Astrocyte (in vitro differentiated cells and primary cell): ENCODE results near the gene KCTD12. TPM values are rescaled to one million over a fixed set of nuclear protein-coding genes. Genes with fewer than 3 reads are reported as not detected.

Experiments used
- DNase-seq: peaks from one replicate; pipeline ENCODE4 v3.0.0-alpha.2; 2010; ENCODE audit warnings: low read depth
- FAIRE-seq: peaks from 2 replicates; lab custom pipeline; 2011; peaks lifted over from hg19 to GRCh38; lab: Jason Lieb, UNC
- H2AFZ ChIP-seq: 2 replicates; pipeline ENCODE4 v1.6.0; 2012; ENCODE audit warnings: low read depth, low read length, inconsistent platforms
- H3K27ac ChIP-seq: 2 replicates; pipeline ENCODE4 v1.5.1; 2011; ENCODE audit warnings: low read depth, low read length, inconsistent platforms
- H3K27me3 ChIP-seq: 2 replicates; pipeline ENCODE4 v1.6.0; 2011; ENCODE audit warnings: low read length, inconsistent platforms; ENCODE audit not compliant: insufficient read depth
- H3K36me3 ChIP-seq: 2 replicates; pipeline ENCODE4 v1.5.1; 2011; ENCODE audit warnings: low read length, inconsistent platforms; ENCODE audit not compliant: insufficient read depth
- H3K4me1 ChIP-seq: 2 replicates; pipeline ENCODE4 v1.5.1; 2011; ENCODE audit warnings: low read length, inconsistent platforms; ENCODE audit not compliant: insufficient read depth
- H3K4me2 ChIP-seq: 2 replicates; pipeline ENCODE4 v1.6.0; 2012; ENCODE audit warnings: low read length, inconsistent platforms
- H3K4me3 ChIP-seq: 2 replicates; pipeline ENCODE4 v1.5.1; 2011; ENCODE audit warnings: low read depth, mild to moderate bottlenecking, low read length, inconsistent platforms; ENCODE audit not compliant: insufficient read depth
- H3K79me2 ChIP-seq: 2 replicates; pipeline ENCODE4 v1.6.0; 2012; ENCODE audit warnings: mild to moderate bottlenecking, low read length, inconsistent platforms; ENCODE audit not compliant: insufficient read depth
- H3K9ac ChIP-seq: 2 replicates; pipeline ENCODE4 v1.6.0; 2012; ENCODE audit warnings: mild to moderate bottlenecking, low read length, inconsistent platforms
- H3K9me3 ChIP-seq: 2 replicates; pipeline ENCODE4 v1.5.1; 2012; ENCODE audit warnings: low read depth, mild to moderate bottlenecking, low read length, inconsistent platforms; ENCODE audit not compliant: insufficient read depth
- H4K20me1 ChIP-seq: 2 replicates; pipeline ENCODE4 v1.6.0; 2012; ENCODE audit warnings: low read length, inconsistent platforms; ENCODE audit not compliant: insufficient read depth
- H3K27ac Mint-ChIP-seq: one replicate; pipeline ENCODE4 v1.8.0; 2021; ENCODE audit warnings: mild to moderate bottlenecking, mixed read lengths; ENCODE audit not compliant: unreplicated experiment
- H3K27me3 Mint-ChIP-seq: one replicate; pipeline ENCODE4 v1.8.0; 2021; ENCODE audit warnings: low read depth, mixed read lengths; ENCODE audit not compliant: unreplicated experiment
- H3K36me3 Mint-ChIP-seq: one replicate; pipeline ENCODE4 v1.8.0; 2021; ENCODE audit warnings: low read depth, mixed read lengths; ENCODE audit not compliant: unreplicated experiment
- H3K4me1 Mint-ChIP-seq: one replicate; pipeline ENCODE4 v1.8.0; 2021; ENCODE audit warnings: low read depth, mixed read lengths; ENCODE audit not compliant: unreplicated experiment
- H3K4me3 Mint-ChIP-seq: one replicate; pipeline ENCODE4 v1.8.0; 2021; ENCODE audit warnings: mild to moderate bottlenecking, moderate library complexity, mixed read lengths; ENCODE audit not compliant: unreplicated experiment
- H3K9me3 Mint-ChIP-seq: one replicate; pipeline ENCODE4 v1.8.0; 2021; ENCODE audit warnings: mild to moderate bottlenecking, mixed read lengths; ENCODE audit not compliant: unreplicated experiment
- CTCF ChIP-seq: IDR thresholded peaks from 2 replicates; pipeline ENCODE4 v1.5.1; 2011; ENCODE audit warnings: low read depth, mild to moderate bottlenecking, inconsistent platforms, low read length, moderate library complexity; ENCODE audit not compliant: insufficient read depth
- EZH2 ChIP-seq: IDR thresholded peaks from 2 replicates; pipeline ENCODE4 v1.6.1; 2012; ENCODE audit warnings: mild to moderate bottlenecking, low read length, inconsistent platforms; ENCODE audit not compliant: insufficient read depth
- total RNA-seq: library from RNA; stranded (reverse); gene quantifications from 2 replicates; pipeline ENCODE4 v1.2.1, GENCODE V29; 2021

The KCTD12 gene
- total RNA-seq, 1 donor from 2014 or later: 13.7 TPM

GRCh38 chr13:76928456-76928855 lies 42.3 kb upstream of the KCTD12 start:
- no peaks in the 10 kb centered on the region for H3K4me1 ChIP-seq

GRCh38 chr13:76927955-76928354 lies 41.8 kb upstream of the KCTD12 start:
- H3K27me3 Mint-ChIP-seq: no peaks in the 10 kb centered on the region
- H3K27ac Mint-ChIP-seq: no peak overlapping the region
- H3K4me3 ChIP-seq: no peak overlapping the region
- no peak for TF ChIP-seq CTCF
- no peak for TF ChIP-seq EZH2
- FAIRE-seq (no peak), DNase-seq (no peak)
- no peak overlapping the region for H3K4me2 ChIP-seq
- peaks cover 3% of the 10 kb centered on the region for H3K36me3 Mint-ChIP-seq
- H3K79me2 ChIP-seq: no peaks in the 10 kb centered on the region
- no peaks in the 10 kb centered on the region for H4K20me1 ChIP-seq
- H3K36me3 ChIP-seq: no peaks in the 10 kb centered on the region
- H3K4me3 Mint-ChIP-seq: no peak overlapping the region
- H3K27ac ChIP-seq: no peak overlapping the region
- no peak overlapping the region for H2AFZ ChIP-seq
- H3K9me3 Mint-ChIP-seq: peaks cover 6% of the 10 kb centered on the region
- peaks cover 6% of the 10 kb centered on the region for H3K4me1 Mint-ChIP-seq
- no peaks in the 10 kb centered on the region for H3K9me3 ChIP-seq
- no peaks in the 10 kb centered on the region for H3K4me1 ChIP-seq
- H3K27me3 ChIP-seq: no peaks in the 10 kb centered on the region
- H3K9ac ChIP-seq: no peak overlapping the region

More at GRCh38 chr13:76928456-76928855, 42.3 kb upstream of the KCTD12 start:
- Mint-ChIP-seq H3K4me3 (no peak overlapping the region), H3K9me3 (peaks cover 6% of the 10 kb centered on the region), H3K36me3 (peaks cover 3% of the 10 kb centered on the region), H3K4me1 (peaks cover 6% of the 10 kb centered on the region), H3K27ac (no peak overlapping the region), H3K27me3 (no peaks in the 10 kb centered on the region)
- Histone ChIP-seq H3K27me3 (no peaks in the 10 kb centered on the region), H3K79me2 (no peaks in the 10 kb centered on the region), H3K27ac (no peak overlapping the region), H3K36me3 (no peaks in the 10 kb centered on the region), H3K4me2 (no peak overlapping the region), H3K4me3 (no peak overlapping the region), H4K20me1 (no peaks in the 10 kb centered on the region), H3K9ac (no peak overlapping the region), H2AFZ (no peak overlapping the region), H3K9me3 (no peaks in the 10 kb centered on the region)
- FAIRE-seq (no peak), DNase-seq (no peak)
- TF ChIP-seq EZH2 (no peak), CTCF (no peak)

- no peaks in the 10 kb centered on the region for H3K27me3 Mint-ChIP-seq
- H2AFZ ChIP-seq: no peak overlapping the region
- H3K9ac ChIP-seq: no peak overlapping the region
- peaks cover 6% of the 10 kb centered on the region for H3K4me1 Mint-ChIP-seq
- H3K36me3 ChIP-seq: no peaks in the 10 kb centered on the region
- no peaks in the 10 kb centered on the region for H3K4me1 ChIP-seq
- H3K79me2 ChIP-seq: no peaks in the 10 kb centered on the region
- H3K27ac ChIP-seq: no peak overlapping the region
- no peak overlapping the region for H3K4me2 ChIP-seq
- no peaks in the 10 kb centered on the region for H3K27me3 ChIP-seq
- H3K9me3 ChIP-seq: no peaks in the 10 kb centered on the region
- no peak overlapping the region for H3K4me3 Mint-ChIP-seq
- H3K4me3 ChIP-seq: no peak overlapping the region
- H4K20me1 ChIP-seq: no peaks in the 10 kb centered on the region
- DNase-seq (peak; percentile 13), FAIRE-seq (no peak)
- no peak for TF ChIP-seq CTCF
- no peak for TF ChIP-seq EZH2
- no peak overlapping the region for H3K27ac Mint-ChIP-seq
- H3K9me3 Mint-ChIP-seq: no peaks in the 10 kb centered on the region
- H3K36me3 Mint-ChIP-seq: no peaks in the 10 kb centered on the region
Observed at GRCh38 chr13:76925115-76925514, 38.9 kb upstream of the KCTD12 start.
